ENCODE measurements around the gene PURB.

Gene PURB

GRCh38 chr7:44906965-44907364 lies 21.6 kb upstream of the PURB start:
- TF ChIP-seq CTCF (IDR thresholded peaks at IDR 0.05), result no peak
- H3K27ac ChIP-seq, result no peak overlapping the region
- no peak for DNase-seq (ENCODE audit: low spot score)
- no peak overlapping the region for H3K4me3 ChIP-seq

GRCh38 chr7:44905002-44905635 lies 19.8 kb upstream of the PURB start:
- Histone ChIP-seq H3K27ac (no peak overlapping the region), H3K4me3 (no peak overlapping the region)
- no peak for TF ChIP-seq CTCF (IDR thresholded peaks at IDR 0.05)
- no peak for DNase-seq (ENCODE audit: low spot score)

- TF ChIP-seq CTCF (IDR thresholded peaks at IDR 0.05), result no peak
- no peak for DNase-seq (ENCODE audit: low spot score)
- Histone ChIP-seq H3K27ac (no peak overlapping the region), H3K4me3 (no peak overlapping the region)
Observed at GRCh38 chr7:44899443-44899842, 14.1 kb upstream of the PURB start.

GRCh38 chr7:44898039-44898438 lies 12.7 kb upstream of the PURB start:
- DNase-seq (ENCODE audit: low spot score), result no peak
- TF ChIP-seq CTCF (IDR thresholded peaks at IDR 0.05), result no peak
- Histone ChIP-seq H3K4me3 (no peak overlapping the region), H3K27ac (no peak overlapping the region)

- H3K27ac ChIP-seq, result no peak overlapping the region
- DNase-seq (ENCODE audit: low spot score), result no peak
- no peak for TF ChIP-seq CTCF (IDR thresholded peaks at IDR 0.05)
Observed at GRCh38 chr7:44897309-44897708, 12.0 kb upstream of the PURB start.

GRCh38 chr7:44894888-44895580 lies 9.7 kb upstream of the PURB start:
- DNase-seq (ENCODE audit: low spot score), result no peak
- Histone ChIP-seq H3K4me3 (no peak overlapping the region), H3K27ac (no peak overlapping the region)
- TF ChIP-seq CTCF (IDR thresholded peaks at IDR 0.05), result no peak

More at GRCh38 chr7:44897309-44897708, 12.0 kb upstream of the PURB start:
- H3K4me3 ChIP-seq, result no peak overlapping the region

GRCh38 chr7:44893710-44894234 lies 8.4 kb upstream of the PURB start:
- no peak overlapping the region for H3K27ac ChIP-seq
- DNase-seq (ENCODE audit: low spot score), result no peak
- H3K4me3 ChIP-seq, result no peak overlapping the region
- no peak for TF ChIP-seq CTCF (IDR thresholded peaks at IDR 0.05)

Measured in coronary artery (tissue), 2 donors.